HG03558 (cell line): ENCODE measurements around the gene MTHFSD.

Experiments used
- ATAC-seq: cut with Tn5 transposase; IDR thresholded peaks from one replicate; pipeline ENCODE4 v1.9.1; 2021; ENCODE audit warnings: moderate number of reproducible peaks; ENCODE audit not compliant: unreplicated experiment; ENCODE audit errors: extremely low read depth

MTHFSD gene

DNA sequence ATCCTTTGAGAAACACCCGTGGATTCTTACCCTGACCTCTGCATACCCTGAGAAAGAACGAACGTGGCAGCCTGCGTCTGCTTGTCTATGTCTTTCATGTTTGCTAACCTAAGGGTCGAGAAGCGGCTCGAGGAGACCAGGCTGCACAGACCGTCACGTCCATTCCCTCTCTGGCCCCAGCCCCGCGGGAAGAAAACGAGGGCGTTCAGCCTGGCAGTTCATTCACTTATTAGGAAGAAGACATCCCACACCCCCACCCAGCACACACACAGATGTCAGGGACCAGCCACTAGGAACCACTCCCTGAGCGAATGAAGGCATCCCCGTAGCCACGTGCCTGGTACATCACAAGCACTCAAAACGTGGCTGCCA is 655 bp upstream of the MTHFSD start:
- ATAC-seq, result no peak

DNA sequence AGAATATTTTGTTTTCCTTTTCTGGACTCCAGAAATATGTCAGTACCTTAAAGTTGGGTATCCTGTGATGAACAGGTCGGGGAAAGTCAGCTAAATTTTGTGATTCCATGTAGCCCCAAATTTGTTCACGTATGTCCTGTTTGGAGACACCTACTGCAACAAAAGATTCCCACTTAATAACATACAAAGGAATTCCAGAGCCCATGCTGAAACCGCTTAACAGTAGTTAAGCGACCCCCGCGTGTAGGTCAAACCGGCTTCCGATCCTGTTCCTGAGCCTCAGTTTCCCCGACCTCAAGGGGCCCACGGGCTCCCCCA is 477 bp downstream of the MTHFSD start:
- no peak for ATAC-seq

DNA sequence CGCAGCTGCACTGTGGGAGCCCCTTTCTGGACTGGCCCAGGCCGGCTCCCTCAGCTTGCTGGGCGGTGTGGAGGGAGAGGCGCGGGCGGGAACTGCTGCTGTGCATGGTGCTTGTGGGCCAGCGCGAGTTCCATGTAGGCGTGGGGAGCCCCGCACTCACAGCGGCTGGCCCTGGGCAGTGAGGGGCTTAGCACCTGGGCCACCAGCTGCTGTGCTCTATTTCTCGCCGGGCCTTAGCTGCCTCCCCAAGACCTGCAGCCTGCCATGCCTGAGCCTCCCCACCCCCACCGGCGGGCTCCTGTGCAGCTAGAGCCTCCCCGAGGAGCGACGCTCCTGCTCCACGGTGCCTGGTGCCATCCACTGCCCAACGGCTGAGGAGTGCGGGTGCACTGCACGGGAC is 1.7 kb downstream of the MTHFSD start:
- ATAC-seq, result no peak

DNA sequence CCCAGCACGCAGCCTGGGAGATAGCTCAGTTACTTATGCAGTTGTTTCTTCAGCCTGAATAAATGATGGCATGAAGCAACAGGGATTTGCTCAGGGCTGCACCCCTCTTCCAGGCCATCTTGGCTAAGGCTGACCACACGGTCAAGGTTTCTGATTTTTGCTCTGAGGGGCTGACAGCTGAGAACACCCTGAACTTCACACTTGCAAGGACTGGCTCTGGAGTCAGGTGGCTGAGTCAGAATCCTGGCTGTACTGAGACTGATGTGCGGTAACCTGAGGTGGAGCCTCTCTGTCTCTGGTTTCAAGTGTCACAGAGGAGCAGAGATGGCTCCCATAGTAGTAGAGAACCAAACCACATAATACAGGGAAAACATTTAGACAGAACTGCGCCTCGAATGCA is 4.8 kb downstream of the MTHFSD start:
- no peak for ATAC-seq

DNA sequence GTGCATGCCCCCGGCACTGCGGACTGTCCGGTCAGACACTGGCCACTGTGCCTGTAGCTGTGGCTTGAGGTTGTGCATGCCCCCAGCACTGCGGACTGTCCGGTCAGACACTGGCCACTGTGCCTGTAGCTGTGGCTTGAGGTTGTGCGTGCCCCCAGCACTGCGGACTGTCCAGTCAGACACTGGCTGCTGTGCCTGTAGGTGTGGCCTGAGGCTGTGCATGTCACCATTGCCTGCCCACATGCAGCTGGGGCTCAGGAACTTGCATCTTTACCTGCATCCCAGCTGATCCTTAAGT is 5.2 kb downstream of the MTHFSD start:
- ATAC-seq, result no peak

DNA sequence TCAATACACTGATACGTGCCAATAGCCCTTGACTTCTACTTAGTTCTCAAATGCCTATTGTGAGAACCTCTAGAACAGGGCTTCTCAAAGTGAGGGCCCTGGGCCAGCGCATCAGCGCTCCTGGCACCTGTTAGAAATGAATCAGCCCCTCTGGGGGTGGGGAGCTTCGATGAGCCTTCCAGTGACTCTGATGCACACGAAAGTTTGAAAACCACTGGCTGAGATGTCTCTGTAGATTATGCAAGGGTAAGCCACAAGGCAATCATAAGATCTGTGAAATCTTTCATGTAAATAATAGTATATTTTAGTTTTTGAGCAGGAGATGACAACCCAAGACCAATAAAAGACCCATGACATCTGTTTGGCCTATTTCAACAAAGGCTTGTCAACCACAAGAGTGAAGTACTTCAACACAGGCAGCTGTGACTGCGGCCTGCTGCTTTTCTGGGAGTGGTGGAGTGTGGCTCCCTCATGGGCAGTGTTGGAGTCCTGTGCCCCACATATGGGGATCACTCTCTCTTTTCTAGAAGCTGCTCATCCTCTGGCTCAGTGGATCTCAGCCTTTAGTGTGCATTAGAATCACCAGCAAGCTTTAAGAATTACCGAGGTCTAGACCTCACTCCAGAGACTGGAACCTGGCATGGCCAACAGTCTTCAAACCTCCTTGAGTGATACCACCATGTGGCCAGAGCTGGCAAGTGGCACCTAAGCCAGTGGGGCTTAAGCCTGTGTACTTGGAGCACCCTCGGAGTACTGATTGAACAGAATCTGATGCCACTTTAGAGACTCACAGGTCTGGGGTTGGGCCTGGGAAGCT is 5.8 kb downstream of the MTHFSD start:
- no peak for ATAC-seq

DNA sequence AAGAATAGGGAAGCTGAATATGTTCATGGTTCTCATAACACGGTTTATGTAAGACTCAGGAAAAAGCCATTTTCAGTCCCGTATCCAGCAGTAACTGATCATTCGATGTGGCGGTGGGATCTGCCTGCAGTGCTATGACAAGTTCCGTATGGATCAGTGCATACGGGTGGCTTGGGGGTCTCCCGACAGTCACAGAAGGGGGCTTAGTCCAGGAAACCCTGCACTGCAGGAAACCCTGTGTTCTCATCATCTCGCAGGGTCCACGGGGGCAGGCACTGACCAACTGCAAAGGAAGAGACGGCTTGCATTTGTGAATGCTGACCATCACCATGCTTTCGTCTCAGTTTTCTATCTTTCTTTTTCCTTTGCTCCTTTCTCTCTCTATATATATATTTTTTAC is 7.7 kb downstream of the MTHFSD start:
- no peak for ATAC-seq

DNA sequence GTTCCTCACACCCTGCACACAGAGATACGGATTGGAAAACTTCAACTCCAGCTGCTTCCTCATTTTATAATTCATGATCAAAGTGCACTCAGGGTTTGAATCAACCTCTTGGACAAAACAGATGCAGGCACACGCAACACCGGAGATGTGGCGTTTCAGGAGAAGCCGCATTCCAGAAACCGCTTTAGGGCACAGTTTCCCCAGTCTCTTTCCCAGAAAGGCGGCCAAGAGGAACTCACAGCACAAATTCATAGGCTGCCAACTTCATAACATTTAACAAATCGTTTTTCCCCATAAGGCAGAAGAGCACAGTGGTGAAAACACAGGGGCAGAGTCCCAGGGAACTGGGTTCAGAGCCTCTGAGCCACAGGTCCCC is 8.4 kb downstream of the MTHFSD start:
- ATAC-seq, result no peak

DNA sequence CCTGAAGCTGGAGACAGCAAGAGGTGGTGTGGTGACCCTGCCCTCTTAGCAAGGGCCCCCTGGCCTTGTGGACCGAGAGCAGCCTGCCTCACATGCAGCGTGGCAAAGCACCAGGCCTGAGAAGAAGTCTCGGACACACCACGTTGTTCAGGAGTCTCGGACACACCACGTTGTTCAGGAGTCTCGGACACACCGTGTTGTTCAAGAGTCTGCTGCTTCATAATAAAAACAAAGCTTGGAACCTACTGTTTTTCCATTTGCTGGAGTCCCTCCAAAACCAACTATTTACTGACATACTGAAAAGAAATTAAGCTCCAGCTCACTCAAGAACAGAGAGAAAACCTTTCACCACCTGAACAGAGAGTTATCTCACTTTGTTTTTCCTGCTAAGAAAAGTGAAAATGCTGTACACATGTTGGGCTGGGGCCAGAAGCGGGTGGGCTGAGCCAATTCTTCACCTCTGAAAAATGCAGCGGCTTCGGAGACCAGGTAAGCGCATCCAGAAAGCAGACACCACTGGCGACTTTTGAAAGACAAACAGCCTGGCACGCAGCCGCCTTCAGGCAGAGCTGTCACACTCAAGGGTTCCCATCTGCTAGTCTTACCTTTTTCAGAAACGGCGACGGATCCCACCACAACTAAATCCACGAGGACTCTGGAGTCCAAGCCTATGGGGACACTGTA is 8.9 kb downstream of the MTHFSD start:
- ATAC-seq, result no peak

DNA sequence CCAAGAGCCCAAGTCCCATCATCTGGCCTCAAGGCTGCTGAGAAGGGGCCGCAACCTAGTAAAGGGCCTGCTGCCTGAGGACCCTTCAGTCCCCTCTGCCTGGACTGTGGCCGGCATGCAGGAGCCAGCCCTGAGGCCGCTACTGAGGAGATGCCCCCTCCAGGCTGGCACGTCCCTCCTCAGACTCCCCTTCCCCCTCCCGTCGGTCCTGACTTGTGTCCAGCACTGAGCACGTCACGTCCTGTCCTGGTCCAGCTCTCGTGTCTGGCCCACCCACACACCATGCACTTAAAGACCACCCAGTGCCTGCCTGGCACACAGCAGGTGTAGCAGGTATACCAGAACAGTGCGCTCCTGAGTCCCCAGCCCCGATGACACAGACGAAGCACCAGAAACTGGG is 9.6 kb downstream of the MTHFSD start:
- no peak for ATAC-seq

DNA sequence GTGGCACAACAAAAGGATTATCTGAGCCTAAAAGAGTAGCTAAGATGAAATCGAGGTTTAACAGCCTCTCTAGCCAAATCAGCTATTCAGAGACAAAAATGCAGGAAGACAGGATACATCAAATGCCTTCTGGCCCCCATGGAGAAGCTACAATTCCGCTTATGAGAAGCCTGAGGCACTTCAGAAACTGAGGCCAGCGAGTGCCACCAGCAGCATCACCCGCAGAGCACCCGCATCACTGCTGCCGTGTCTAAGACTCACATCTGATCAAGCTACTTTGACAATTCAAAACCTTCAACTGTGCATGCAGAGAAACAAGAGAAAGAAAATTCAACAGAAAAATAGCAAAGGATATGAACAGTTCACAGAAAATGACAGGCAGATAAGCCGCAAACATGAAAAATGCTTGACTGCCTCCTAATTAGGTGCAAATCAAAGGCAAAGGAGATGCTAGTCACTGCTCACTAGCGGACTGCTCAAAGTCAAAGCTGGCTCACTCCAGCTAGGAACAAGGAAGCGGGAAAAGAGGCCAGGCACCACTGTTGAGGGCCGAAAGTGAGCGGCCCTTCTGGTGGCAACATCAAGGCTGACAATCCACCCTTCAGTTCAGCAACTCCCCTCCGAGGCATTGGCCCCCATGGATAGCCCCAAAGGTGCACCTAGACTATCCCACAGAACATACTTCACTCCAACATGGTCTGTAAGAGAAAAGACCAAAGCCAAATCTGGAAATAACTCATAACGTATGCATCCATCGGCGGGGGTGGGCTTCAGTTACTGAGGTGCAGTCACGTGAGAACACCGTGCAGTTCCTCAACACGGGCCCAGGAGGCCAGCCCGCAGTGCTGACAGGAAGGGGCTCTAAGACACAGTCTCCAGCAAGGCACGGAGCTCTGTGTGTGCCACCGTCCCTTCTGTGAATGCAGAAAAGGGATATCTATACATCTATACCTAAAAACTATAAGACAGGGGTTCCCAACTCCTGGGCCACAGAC is 12.0 kb downstream of the MTHFSD start:
- no peak for ATAC-seq

DNA sequence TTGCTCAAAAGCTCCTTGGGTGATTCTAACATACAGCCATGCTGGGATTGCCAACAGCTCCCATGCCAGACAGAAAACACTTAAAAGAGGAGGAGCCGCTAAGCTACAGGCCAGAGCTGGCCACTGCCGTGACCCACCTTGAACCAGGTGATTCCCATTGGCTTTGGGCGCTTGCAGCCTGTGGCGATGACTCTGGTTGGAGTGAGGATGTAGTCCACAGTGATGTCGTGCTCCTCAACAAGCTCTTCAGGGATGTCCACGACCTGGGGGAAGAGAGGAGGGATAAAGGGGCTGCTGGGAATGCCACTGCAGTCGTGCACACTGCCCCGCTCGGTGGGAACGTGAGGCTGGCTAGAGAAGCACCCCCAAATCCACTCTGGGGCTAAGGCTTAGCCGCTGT is 13.5 kb downstream of the MTHFSD start:
- ATAC-seq, result no peak

DNA sequence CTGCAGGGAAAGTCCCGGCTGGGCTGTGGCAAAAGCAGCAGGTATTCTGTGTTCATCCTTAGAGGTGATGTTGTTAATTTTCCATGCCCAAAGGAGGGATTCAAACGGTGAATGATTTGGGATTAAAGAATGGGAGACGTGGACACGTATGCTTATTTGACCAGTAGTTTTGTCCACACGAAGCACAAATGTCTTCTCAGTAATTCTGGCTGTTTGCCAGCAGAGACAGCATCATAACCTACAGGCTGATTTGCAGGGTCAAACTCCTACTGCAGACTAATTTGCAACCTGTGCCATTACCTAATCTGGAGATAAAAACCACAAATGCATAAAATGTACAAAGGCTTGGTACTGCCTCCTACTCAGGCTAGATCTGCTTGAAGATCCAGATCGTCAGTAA is 14.1 kb downstream of the MTHFSD start:
- ATAC-seq, result no peak

DNA sequence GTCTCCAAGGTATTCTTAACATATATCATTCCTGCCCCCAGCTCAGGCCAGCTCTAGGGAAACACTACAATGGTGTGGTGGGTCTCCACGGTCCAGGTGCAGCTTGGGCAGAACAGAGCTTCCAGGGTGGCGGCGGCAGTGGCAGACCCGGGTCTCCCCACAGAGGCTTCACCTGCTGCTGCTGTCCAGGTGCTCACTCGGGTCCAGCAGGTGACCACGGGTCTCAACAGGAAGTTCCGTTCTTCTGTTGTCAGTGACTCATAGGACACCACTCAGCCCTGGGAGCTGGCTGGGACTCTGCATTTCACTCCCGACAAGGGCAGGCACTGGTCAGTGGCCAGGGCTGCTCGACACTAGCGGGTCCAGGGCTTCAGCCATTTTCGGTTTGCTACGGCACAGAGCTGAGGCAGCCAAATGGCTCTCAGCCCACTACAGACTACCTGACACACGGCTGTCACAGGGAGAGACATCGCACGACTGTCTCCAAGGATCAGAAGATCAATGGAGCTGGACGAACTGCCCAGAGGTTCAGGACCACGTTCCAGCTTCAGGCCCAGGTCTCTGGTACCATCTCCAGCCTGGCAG is 16.7 kb downstream of the MTHFSD start:
- no peak for ATAC-seq

DNA sequence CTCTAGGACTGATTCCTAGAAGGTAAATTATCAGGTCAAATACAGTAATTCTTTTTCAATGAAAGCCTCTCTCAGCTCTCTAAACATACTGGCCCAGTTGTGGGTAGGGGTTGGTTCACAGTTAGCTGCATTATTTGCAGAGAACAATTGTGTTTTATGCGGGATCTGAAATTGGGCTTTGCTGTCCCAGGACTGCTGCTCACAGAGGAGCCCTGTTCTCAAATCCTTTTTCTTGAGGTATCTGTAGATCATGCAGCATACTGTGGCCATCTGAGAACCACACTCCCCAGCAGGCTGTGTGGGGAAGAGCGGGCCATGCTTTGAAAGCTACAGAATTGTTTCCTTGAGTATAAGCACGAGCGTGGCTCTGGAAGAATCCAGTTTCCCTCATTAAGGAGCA is 17.5 kb downstream of the MTHFSD start:
- no peak for ATAC-seq

DNA sequence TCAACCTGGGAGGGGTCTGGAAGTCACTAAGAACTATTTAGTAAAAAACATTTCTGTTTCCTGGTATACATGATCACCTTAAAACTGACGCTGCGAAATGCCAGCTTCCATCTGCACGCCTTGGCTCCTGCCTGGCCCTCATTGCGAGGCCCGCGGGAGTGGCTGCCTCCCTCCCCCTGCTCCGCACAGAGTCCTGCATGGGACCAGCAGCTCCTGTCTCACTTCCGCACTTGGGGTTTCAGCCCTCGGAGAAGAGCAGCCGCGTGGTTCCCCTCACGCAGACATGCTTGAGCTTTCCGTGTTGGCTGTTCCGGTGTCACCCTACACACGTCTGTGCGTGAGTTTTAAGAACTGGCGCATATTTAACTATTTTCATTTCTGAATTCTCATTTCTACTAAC is 18.4 kb downstream of the MTHFSD start:
- no peak for ATAC-seq

DNA sequence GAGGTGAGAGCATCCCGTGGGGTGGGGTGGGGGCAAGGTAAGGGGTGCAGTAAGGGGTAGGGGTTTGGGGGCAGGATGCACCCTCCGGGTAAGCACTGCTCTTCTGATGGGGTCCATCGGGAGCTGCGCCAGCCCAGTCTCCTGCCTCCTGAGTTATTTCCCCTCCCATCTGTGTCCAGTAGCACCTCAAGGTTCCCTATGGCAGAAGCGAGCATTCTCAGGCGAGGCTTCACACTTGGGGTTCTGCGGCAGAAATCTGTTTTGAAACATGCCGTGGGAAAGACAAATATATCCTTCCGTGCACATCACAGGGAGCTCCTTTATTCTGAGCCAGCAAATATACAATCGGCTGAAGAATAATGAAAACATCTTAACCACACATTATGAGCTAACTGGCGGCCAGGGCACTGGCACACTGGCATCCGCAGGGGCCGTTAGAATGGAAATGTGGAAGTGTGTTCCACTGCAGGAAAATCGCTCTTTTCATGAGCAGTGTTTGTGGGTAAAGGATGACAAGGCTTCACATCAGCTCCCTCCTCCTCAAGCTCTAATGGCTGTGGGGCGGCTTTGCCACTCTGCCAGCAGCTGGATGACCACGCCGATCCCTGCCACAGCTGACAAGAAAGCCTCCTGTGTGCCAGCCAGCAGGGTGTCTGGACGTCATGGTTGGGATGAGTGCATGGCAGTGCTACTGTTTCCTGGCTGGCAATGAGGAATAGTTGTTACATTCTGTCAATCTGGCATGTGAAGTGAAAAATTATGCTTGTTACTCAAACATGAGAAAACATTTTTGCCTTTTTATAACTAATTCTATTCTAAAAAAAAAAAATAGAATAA is 20.0 kb downstream of the MTHFSD start:
- ATAC-seq, result no peak

DNA sequence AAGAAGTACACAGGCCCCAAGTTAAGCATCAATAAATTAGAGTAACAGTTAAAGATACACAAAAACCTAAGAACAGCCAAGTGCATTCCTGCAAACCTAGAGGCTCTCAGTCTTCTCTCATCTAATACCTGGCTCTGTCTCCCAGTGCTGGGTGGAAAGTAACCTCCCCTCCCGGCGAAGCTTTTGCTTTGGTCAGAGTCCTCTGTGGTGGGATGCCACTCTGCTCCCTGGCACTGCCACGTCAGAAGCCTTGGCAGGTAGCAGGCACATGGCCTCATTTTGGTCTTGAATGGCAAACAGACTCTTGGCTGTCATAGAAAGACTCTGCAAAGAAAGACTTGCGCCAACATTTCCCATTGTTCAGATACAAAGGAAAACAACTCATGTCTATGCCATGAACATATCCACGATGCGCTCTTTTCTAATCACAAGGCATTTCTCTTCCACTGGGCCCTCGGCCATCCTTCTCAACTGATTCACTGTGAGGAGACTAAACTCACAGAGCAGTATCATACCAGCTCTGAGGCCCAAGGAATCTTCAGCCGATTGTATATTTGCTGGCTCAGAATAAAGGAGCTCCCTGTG is 21.2 kb downstream of the MTHFSD start:
- ATAC-seq, result no peak

DNA sequence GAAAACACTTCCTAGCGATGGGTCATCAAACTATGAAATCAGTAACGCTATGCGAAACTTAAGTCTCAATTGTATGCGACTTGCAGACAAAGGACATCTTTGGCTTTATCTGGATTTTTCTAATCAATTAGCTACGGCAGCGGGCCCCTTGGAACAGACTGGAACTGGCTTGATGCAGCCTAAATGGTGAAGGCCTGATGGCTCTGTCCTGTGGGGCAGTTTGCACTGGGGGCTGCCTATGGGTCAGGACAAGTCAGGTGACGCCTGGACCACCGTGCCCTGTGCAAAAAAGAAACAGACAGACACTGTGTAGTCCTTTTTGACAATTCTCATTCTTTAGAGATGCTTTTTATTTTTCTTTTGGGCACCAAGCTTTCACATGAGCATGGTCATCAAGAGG is 22.0 kb downstream of the MTHFSD start:
- no peak for ATAC-seq

DNA sequence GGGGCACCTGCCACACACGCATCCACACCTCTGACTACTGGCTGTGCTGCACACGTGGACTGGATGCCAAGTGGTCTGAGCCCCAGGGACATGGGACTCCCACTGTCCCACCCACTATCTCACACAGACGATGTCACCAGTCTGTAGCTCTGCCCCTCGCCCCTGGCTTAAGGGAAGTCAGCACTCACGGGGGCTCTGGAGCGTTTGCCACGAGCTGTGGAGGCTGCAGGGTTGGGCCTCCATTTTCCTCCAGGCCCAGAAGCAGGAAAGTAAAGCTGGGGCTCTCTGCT is 22.6 kb downstream of the MTHFSD start:
- ATAC-seq, result no peak
